HCT116 (cell line): ENCODE data around the gene ENTPD3. TPM values are rescaled to one million over a fixed set of nuclear protein-coding genes. Genes with fewer than 3 reads are reported as not detected.

Experiments used
- ATAC-seq: fragments of 200-7000 bp; cut with Tn5 transposase; 2 replicates; pipeline ENCODE4 v1.9.1; 2020; ENCODE audit warnings: mild to moderate bottlenecking, moderate library complexity
- BruUV-seq: library from RNA; stranded (reverse); fragments of 400-500 nt; replicated peaks from 2 replicates; lab custom pipeline; 2021; lab: Mats Ljungman, UMichigan
- CTCF ChIA-PET: fragments of 300-600 bp; sonication (Branson Sonifier 250); formaldehyde crosslinking; loops from one replicate; lab custom pipeline; 2021; ENCODE audit warnings: antibody characterized with exemption; lab: Charles Lee
- POLR2A ChIA-PET: fragments of 300-600, 350-600 bp; sonication (Branson Sonifier 250); formaldehyde crosslinking; loops from one replicate; lab custom pipeline; 2021; ENCODE audit warnings: antibody characterized with exemption; lab: Charles Lee
- RAD21 ChIA-PET, 2 experiments: fragments of 300-600 bp; sonication (Branson Sonifier 250); formaldehyde crosslinking; loops; one replicate each; lab custom pipeline; 2023; ENCODE audit warnings: low total read pairs in 2 of 2; ENCODE audit not compliant: uncharacterized antibody in 2 of 2, unreplicated experiment in 2 of 2, low non-redundant PET in 1 of 2; lab: Charles Lee
- DNase-seq: peaks from one replicate; pipeline ENCODE4 v3.0.0-alpha.2; 2010; ENCODE audit warnings: low read depth, low spot score
- H2AFZ ChIP-seq: fragments of 200-600 bp; shearing (Covaris generic), sonication (generic); 2 replicates; pipeline ENCODE4 v1.6.1; 2017; ENCODE audit warnings: low read depth, mixed run types, mixed read lengths, antibody characterized with exemption, low read length; ENCODE audit not compliant: poor library complexity, severe bottlenecking
- H3K27ac ChIP-seq: 2 replicates; pipeline ENCODE4 v1.5.1; 2012; ENCODE audit warnings: low read depth, low read length
- H3K27me3 ChIP-seq: fragments of 200-600 bp; sonication (generic); 2 replicates; pipeline ENCODE4 v1.6.1; 2016; ENCODE audit warnings: mixed run types, low read length, mixed read lengths; ENCODE audit not compliant: insufficient read depth
- H3K36me3 ChIP-seq, 2 experiments: fragments of 200-500 bp in 1 of 2; fragments of 200-600 bp in 1 of 2; sonication (Bioruptor generic) in 1 of 2; sonication (generic) in 1 of 2; 2 replicates each; pipeline versions ENCODE4 v1.5.1 to v1.6.1; 2014 to 2016; ENCODE audit warnings: low read length in 2 of 2, inconsistent platforms in 1 of 2, mixed read lengths in 1 of 2, mixed run types in 1 of 2; ENCODE audit not compliant: insufficient read depth in 2 of 2, control insufficient read depth in 1 of 2
- H3K4me1 ChIP-seq, 2 experiments: fragments of 200-600 bp in 1 of 2; sonication (generic) in 1 of 2; 2 replicates each; pipeline versions ENCODE4 v1.5.1 to v1.6.1; 2012 to 2017; ENCODE audit warnings: low read length in 2 of 2, inconsistent platforms in 1 of 2, mild to moderate bottlenecking in 1 of 2, mixed read lengths in 1 of 2, mixed run types in 1 of 2, moderate library complexity in 1 of 2; ENCODE audit not compliant: insufficient read depth in 2 of 2, control insufficient read depth in 1 of 2
- H3K4me2 ChIP-seq: fragments of 200-600 bp; sonication (generic); 2 replicates; pipeline ENCODE4 v1.6.1; 2017; ENCODE audit warnings: mixed run types, low read length, mixed read lengths
- H3K4me3 ChIP-seq, 2 experiments: fragments of 200-600 bp in 1 of 2; sonication (generic) in 1 of 2; replicated peaks in 1 of 2; 2 replicates each; pipeline ENCODE4 v1.5.1; 2011 to 2016; ENCODE audit warnings: low read length in 2 of 2, control low read depth in 1 of 2, low read depth in 1 of 2, mild to moderate bottlenecking in 1 of 2, mixed read lengths in 1 of 2, mixed run types in 1 of 2
- H3K79me2 ChIP-seq: fragments of 200-600 bp; sonication (generic); 2 replicates; pipeline ENCODE4 v1.6.1; 2017; ENCODE audit warnings: mild to moderate bottlenecking, mixed run types, low read length, moderate library complexity, mixed read lengths; ENCODE audit not compliant: insufficient read depth
- H3K9ac ChIP-seq: fragments of 200-600 bp; sonication (generic); 2 replicates; pipeline ENCODE4 v1.6.1; 2016; ENCODE audit warnings: low read length, mixed read lengths
- H3K9me2 ChIP-seq: fragments of 200-600 bp; sonication (generic), shearing (Covaris generic); 2 replicates; pipeline ENCODE4 v1.6.1; 2017; ENCODE audit warnings: mixed run types, mild to moderate bottlenecking, moderate library complexity; ENCODE audit not compliant: insufficient read depth
- H3K9me3 ChIP-seq, 2 experiments: fragments of 200-500 bp in 1 of 2; fragments of 200-600 bp in 1 of 2; sonication (Bioruptor generic) in 1 of 2; sonication (generic) in 1 of 2; 2 replicates each; pipeline ENCODE4 v1.6.1; 2014 to 2017; ENCODE audit warnings: low read length in 2 of 2, mixed read lengths in 2 of 2, inconsistent platforms in 1 of 2, low read depth in 1 of 2, mild to moderate bottlenecking in 1 of 2, mixed run types in 1 of 2, moderate library complexity in 1 of 2; ENCODE audit not compliant: control insufficient read depth in 1 of 2, insufficient read depth in 1 of 2
- H4K20me1 ChIP-seq: fragments of 200-600 bp; sonication (generic), shearing (Covaris generic); 2 replicates; pipeline ENCODE4 v1.6.1; 2017; ENCODE audit warnings: mixed run types, mild to moderate bottlenecking, moderate library complexity; ENCODE audit not compliant: insufficient read depth
- CEBPB ChIP-seq: IDR thresholded peaks from 2 replicates; pipeline ENCODE4 v1.6.1; 2012; ENCODE audit warnings: low read depth
- EGR1 ChIP-seq: IDR thresholded peaks from 2 replicates; pipeline ENCODE4 v1.6.1; 2012; ENCODE audit warnings: low read depth
- ELF1 ChIP-seq: IDR thresholded peaks from 2 replicates; pipeline ENCODE4 v1.6.1; 2012; ENCODE audit warnings: low read depth, borderline replicate concordance
- EZH2 ChIP-seq: fragments of 200-600 bp; sonication (generic); IDR thresholded peaks from 2 replicates; pipeline ENCODE4 v1.6.1; 2017; ENCODE audit warnings: antibody characterized with exemption, mixed run types
- FOSL1 ChIP-seq: IDR thresholded peaks from 2 replicates; pipeline ENCODE4 v1.6.1; 2012; ENCODE audit warnings: low read depth
- JUND ChIP-seq: IDR thresholded peaks from 2 replicates; pipeline ENCODE4 v1.6.1; 2012
- POLR2A ChIP-seq: IDR thresholded peaks from 2 replicates; pipeline ENCODE4 v1.7.0; 2011; ENCODE audit warnings: borderline replicate concordance; ENCODE audit not compliant: insufficient read depth, insufficient read length; ENCODE audit errors: extremely low read depth
- POLR2AphosphoS5 ChIP-seq: IDR thresholded peaks from 2 replicates; pipeline ENCODE4 v1.6.1; 2011; ENCODE audit warnings: mild to moderate bottlenecking, low read depth, low read length, moderate library complexity
- RAD21 ChIP-seq: IDR thresholded peaks from 2 replicates; pipeline ENCODE4 v1.6.1; 2012; ENCODE audit warnings: low read depth, mild to moderate bottlenecking
- SIN3A ChIP-seq: IDR thresholded peaks from 2 replicates; pipeline ENCODE4 v1.6.1; 2012; ENCODE audit warnings: low read depth
- SP1 ChIP-seq: IDR thresholded peaks from 2 replicates; pipeline ENCODE4 v1.6.1; 2012; ENCODE audit warnings: low read depth
- YY1 ChIP-seq: IDR thresholded peaks from 2 replicates; pipeline ENCODE4 v1.6.1; 2011; ENCODE audit warnings: low read length, low read depth, moderate library complexity, mild to moderate bottlenecking; ENCODE audit not compliant: insufficient replicate concordance; ENCODE audit errors: extremely low read depth
- intact Hi-C: fragments of 100-400 bp; cut with micrococcal nuclease; formaldehyde crosslinking; loops from 2 replicates; pipeline ENCODE4 v1.10.0; 2022
- total RNA-seq: library from RNA; stranded (reverse); gene quantifications from one replicate; pipeline ENCODE4 v1.2.1, GENCODE V29; 2021; ENCODE audit not compliant: unreplicated experiment
- TF ChIP-seq, protein P1 (sequence below): IDR thresholded peaks from 2 replicates; pipeline ENCODE4 v1.6.1; 2011; ENCODE audit warnings: mild to moderate bottlenecking, low read length, moderate library complexity; ENCODE audit not compliant: insufficient replicate concordance; ENCODE audit errors: extremely low read depth
- TF ChIP-seq, protein P2 (sequence below): IDR thresholded peaks from 2 replicates; pipeline ENCODE4 v1.6.1; 2012
- TF ChIP-seq, protein P3 (sequence below): IDR thresholded peaks from 2 replicates; pipeline ENCODE4 v1.6.1; 2012

ENTPD3 gene
- total RNA-seq, 1 experiment from 2014 or later: not detected

GRCh38 chr3:40445880-40446279 is 58.9 kb downstream of the ENTPD3 start (continued):
- TF ChIP-seq FOSL1 (no peak), EGR1 (no peak)
- TF ChIP-seq, protein P1, sequence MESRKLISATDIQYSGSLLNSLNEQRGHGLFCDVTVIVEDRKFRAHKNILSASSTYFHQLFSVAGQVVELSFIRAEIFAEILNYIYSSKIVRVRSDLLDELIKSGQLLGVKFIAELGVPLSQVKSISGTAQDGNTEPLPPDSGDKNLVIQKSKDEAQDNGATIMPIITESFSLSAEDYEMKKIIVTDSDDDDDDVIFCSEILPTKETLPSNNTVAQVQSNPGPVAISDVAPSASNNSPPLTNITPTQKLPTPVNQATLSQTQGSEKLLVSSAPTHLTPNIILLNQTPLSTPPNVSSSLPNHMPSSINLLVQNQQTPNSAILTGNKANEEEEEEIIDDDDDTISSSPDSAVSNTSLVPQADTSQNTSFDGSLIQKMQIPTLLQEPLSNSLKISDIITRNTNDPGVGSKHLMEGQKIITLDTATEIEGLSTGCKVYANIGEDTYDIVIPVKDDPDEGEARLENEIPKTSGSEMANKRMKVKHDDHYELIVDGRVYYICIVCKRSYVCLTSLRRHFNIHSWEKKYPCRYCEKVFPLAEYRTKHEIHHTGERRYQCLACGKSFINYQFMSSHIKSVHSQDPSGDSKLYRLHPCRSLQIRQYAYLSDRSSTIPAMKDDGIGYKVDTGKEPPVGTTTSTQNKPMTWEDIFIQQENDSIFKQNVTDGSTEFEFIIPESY: no peak

GRCh38 chr3:40450438-40450837 is 63.5 kb downstream of the ENTPD3 start:
- TF ChIP-seq POLR2A (no peak), CEBPB (no peak), RAD21 (no peak), FOSL1 (no peak), JUND (no peak), SIN3A (no peak), SP1 (no peak), POLR2AphosphoS5 (no peak), EZH2 (no peak), ELF1 (no peak), YY1 (no peak)
- TF ChIP-seq, protein P2, sequence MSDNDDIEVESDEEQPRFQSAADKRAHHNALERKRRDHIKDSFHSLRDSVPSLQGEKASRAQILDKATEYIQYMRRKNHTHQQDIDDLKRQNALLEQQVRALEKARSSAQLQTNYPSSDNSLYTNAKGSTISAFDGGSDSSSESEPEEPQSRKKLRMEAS: no peak
- TF ChIP-seq, protein P3, sequence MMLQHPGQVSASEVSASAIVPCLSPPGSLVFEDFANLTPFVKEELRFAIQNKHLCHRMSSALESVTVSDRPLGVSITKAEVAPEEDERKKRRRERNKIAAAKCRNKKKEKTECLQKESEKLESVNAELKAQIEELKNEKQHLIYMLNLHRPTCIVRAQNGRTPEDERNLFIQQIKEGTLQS: no peak
- no TSS peak for BruUV-seq
- Histone ChIP-seq H3K79me2 (no peaks in the 10 kb centered on the region), H3K4me3 (no peak overlapping the region), H3K27me3 (no peaks in the 10 kb centered on the region), H3K9ac (no peak overlapping the region), H3K36me3 (no peaks in the 10 kb centered on the region), H3K4me2 (no peak overlapping the region), H3K9me3 (no peaks in the 10 kb centered on the region), H2AFZ (no peak overlapping the region), H4K20me1 (no peaks in the 10 kb centered on the region), H3K9me2 (no peaks in the 10 kb centered on the region), H3K27ac (no peak overlapping the region), H3K4me1 (peaks cover 8 to 14% of the 10 kb centered on the region in 2 experiments; a peak in 2 of 4 replicates)
- CTCF ChIA-PET: no interaction called here
- no peak for ATAC-seq
- RAD21 ChIA-PET: no interaction called here
- POLR2A ChIA-PET: no interaction called here
- no peak for DNase-seq
- intact Hi-C loops: no loop called here
